CD8-positive, alpha-beta memory T cell (primary cell): Measurements from ENCODE around the gene SDCCAG8. TPM values are rescaled to one million over a fixed set of nuclear protein-coding genes. Genes with fewer than 3 reads are reported as not detected.

Experiments
- CTCF ChIA-PET: fragments of 350-600 bp; sonication (Branson Sonifier 250); formaldehyde crosslinking; loops from one replicate; lab custom pipeline; 2021; ENCODE audit warnings: antibody characterized with exemption; lab: Charles Lee
- POLR2A ChIA-PET: fragments of 350-600 bp; sonication (Branson Sonifier 250); formaldehyde crosslinking; loops from one replicate; lab custom pipeline; 2021; ENCODE audit warnings: antibody characterized with exemption; lab: Charles Lee
- DNase-seq, 5 donors: peaks; one replicate each; pipeline versions ENCODE4 v3.0.0 to v3.0.0-alpha.2; 2020 to 2022; ENCODE audit warnings: mixed read lengths in 1 of 5
- H3K27ac ChIP-seq: one replicate; pipeline ENCODE4 v1.7.0; 2013; ENCODE audit warnings: low read depth, mild to moderate bottlenecking, low read length, moderate library complexity
- H3K27me3 ChIP-seq: 2 replicates; pipeline ENCODE4 v1.7.0; 2013; ENCODE audit warnings: low read length, mild to moderate bottlenecking; ENCODE audit not compliant: insufficient read depth, poor library complexity, severe bottlenecking
- H3K36me3 ChIP-seq: 2 replicates; pipeline ENCODE4 v1.7.0; 2013; ENCODE audit warnings: mild to moderate bottlenecking, low read length, moderate library complexity; ENCODE audit not compliant: insufficient read depth
- H3K4me1 ChIP-seq: 2 replicates; pipeline ENCODE4 v1.7.0; 2013; ENCODE audit warnings: mild to moderate bottlenecking, low read length, moderate library complexity; ENCODE audit not compliant: insufficient read depth
- H3K4me3 ChIP-seq: 2 replicates; pipeline ENCODE4 v1.7.0; 2013; ENCODE audit warnings: mild to moderate bottlenecking, low read length
- H3K9me3 ChIP-seq: 2 replicates; pipeline ENCODE4 v1.7.0; 2013; ENCODE audit warnings: mild to moderate bottlenecking, low read length
- H3K27ac Mint-ChIP-seq, 8 donors: one replicate each; pipeline ENCODE4 v1.8.0; 2020 to 2021; ENCODE audit warnings: mixed read lengths in 8 of 8, mild to moderate bottlenecking in 6 of 8, inconsistent platforms in 3 of 8, moderate library complexity in 3 of 8
- H3K27me3 Mint-ChIP-seq, 2 donors: one replicate each; pipeline ENCODE4 v1.8.0; 2020 to 2021; ENCODE audit warnings: mixed read lengths in 2 of 2, mild to moderate bottlenecking in 1 of 2, moderate library complexity in 1 of 2
- H3K36me3 Mint-ChIP-seq, 3 donors: one replicate each; pipeline ENCODE4 v1.8.0; 2020 to 2021; ENCODE audit warnings: mixed read lengths in 3 of 3, inconsistent platforms in 1 of 3, mild to moderate bottlenecking in 1 of 3
- H3K4me1 Mint-ChIP-seq, 3 donors: one replicate each; pipeline ENCODE4 v1.8.0; 2020 to 2021; ENCODE audit warnings: mixed read lengths in 3 of 3, inconsistent platforms in 1 of 3, mild to moderate bottlenecking in 1 of 3
- H3K4me3 Mint-ChIP-seq, 7 donors: one replicate each; pipeline ENCODE4 v1.8.0; 2020 to 2021; ENCODE audit warnings: mixed read lengths in 7 of 7, mild to moderate bottlenecking in 6 of 7, moderate library complexity in 4 of 7, inconsistent platforms in 2 of 7
- H3K9me3 Mint-ChIP-seq, 5 donors: one replicate each; pipeline ENCODE4 v1.8.0; 2020 to 2022; ENCODE audit warnings: mixed read lengths in 5 of 5, mild to moderate bottlenecking in 3 of 5, moderate library complexity in 2 of 5, inconsistent platforms in 1 of 5
- polyA plus RNA-seq: library from polyadenylated mRNA; unstranded; fragments of 300-500 nt; fragmentation: Illumina TruSeq; gene quantifications from one replicate; pipeline ENCODE4 v1.2.3, GENCODE V29; 2021
- total RNA-seq, 2 experiments: library from RNA; stranded (reverse); gene quantifications; one replicate each; pipeline ENCODE4 v1.2.3, GENCODE V29; 2021

The SDCCAG8 gene
- total and polyA plus RNA-seq, 3 experiments from 2014 or later = 17.8 to 22.3 (median 18.3) TPM

- CTCF ChIA-PET = no interaction called here
- no peaks in the 10 kb centered on the region for H3K27me3 ChIP-seq
- H3K4me3 Mint-ChIP-seq = no peak overlapping the region
- H3K36me3 ChIP-seq = no peaks in the 10 kb centered on the region
- no peaks in the 10 kb centered on the region for H3K4me1 ChIP-seq
- no peaks in the 10 kb centered on the region for H3K27me3 Mint-ChIP-seq
- H3K9me3 Mint-ChIP-seq = no peaks in the 10 kb centered on the region
- peaks cover 0 to 7% (median 0%) of the 10 kb centered on the region in 3 donors for H3K4me1 Mint-ChIP-seq
- no peak overlapping the region for H3K27ac ChIP-seq
- POLR2A ChIA-PET = no interaction called here
- H3K27ac Mint-ChIP-seq = peak overlapping the region in 3 of 8 donors; percentile 13 to 49 (median 37)
- peaks cover 3 to 33% (median 4%) of the 10 kb centered on the region in 3 donors for H3K36me3 Mint-ChIP-seq
- no peak for DNase-seq
- H3K9me3 ChIP-seq = no peaks in the 10 kb centered on the region
- H3K4me3 ChIP-seq = no peak overlapping the region
Observed at GRCh38 chr1:243493156-243494129, 237.6 kb downstream of the SDCCAG8 start.

- Histone ChIP-seq H3K36me3 (no peaks in the 10 kb centered on the region), H3K27ac (no peak overlapping the region), H3K27me3 (no peaks in the 10 kb centered on the region), H3K4me3 (no peak overlapping the region), H3K4me1 (no peaks in the 10 kb centered on the region), H3K9me3 (no peaks in the 10 kb centered on the region)
- Mint-ChIP-seq H3K4me3 (no peak overlapping the region), H3K27ac (peak overlapping the region in 1 of 8 donors; percentile 29), H3K9me3 (no peaks in the 10 kb centered on the region), H3K27me3 (no peaks in the 10 kb centered on the region), H3K36me3 (peaks cover 3 to 33% (median 6%) of the 10 kb centered on the region in 3 donors), H3K4me1 (peaks cover 0 to 7% (median 0%) of the 10 kb centered on the region in 3 donors)
- DNase-seq = no peak
- POLR2A ChIA-PET = no interaction called here
- CTCF ChIA-PET = no interaction called here
Observed at GRCh38 chr1:243494741-243495431, 239.0 kb downstream of the SDCCAG8 start.

- Histone ChIP-seq H3K36me3 (no peaks in the 10 kb centered on the region), H3K4me3 (no peak overlapping the region), H3K27me3 (no peaks in the 10 kb centered on the region), H3K4me1 (no peaks in the 10 kb centered on the region), H3K9me3 (no peaks in the 10 kb centered on the region), H3K27ac (no peak overlapping the region)
- Mint-ChIP-seq H3K4me3 (no peak overlapping the region), H3K27me3 (no peaks in the 10 kb centered on the region), H3K27ac (peak overlapping the region in 2 of 8 donors; percentile 12 to 29), H3K4me1 (peaks cover 0 to 7% (median 0%) of the 10 kb centered on the region in 3 donors), H3K9me3 (no peaks in the 10 kb centered on the region), H3K36me3 (peaks cover 3 to 37% (median 6%) of the 10 kb centered on the region in 3 donors)
- DNase-seq = no peak
- CTCF ChIA-PET = no interaction called here
- POLR2A ChIA-PET = no interaction called here
Observed at GRCh38 chr1:243495442-243496186, 239.8 kb downstream of the SDCCAG8 start.

- ChIA-PET POLR2A (no interaction called here), CTCF (no interaction called here)
- Mint-ChIP-seq H3K4me1 (peaks cover 0 to 7% (median 0%) of the 10 kb centered on the region in 3 donors), H3K36me3 (peaks cover 3 to 41% (median 6%) of the 10 kb centered on the region in 3 donors), H3K9me3 (no peaks in the 10 kb centered on the region), H3K27ac (peak overlapping the region in 3 of 8 donors; percentile 12 to 52 (median 29)), H3K4me3 (no peak overlapping the region), H3K27me3 (no peaks in the 10 kb centered on the region)
- no peaks in the 10 kb centered on the region for H3K36me3 ChIP-seq
- no peak for DNase-seq
- no peak overlapping the region for H3K27ac ChIP-seq
- H3K4me1 ChIP-seq = no peaks in the 10 kb centered on the region
- H3K27me3 ChIP-seq = no peaks in the 10 kb centered on the region
- H3K4me3 ChIP-seq = no peak overlapping the region
- no peaks in the 10 kb centered on the region for H3K9me3 ChIP-seq
Observed at GRCh38 chr1:243496187-243496646, 240.4 kb downstream of the SDCCAG8 start.

GRCh38 chr1:243496806-243497205 lies 241.0 kb downstream of the SDCCAG8 start:
- H3K4me1 Mint-ChIP-seq = peaks cover 0 to 7% (median 0%) of the 10 kb centered on the region in 3 donors
- Histone ChIP-seq H3K4me1 (no peaks in the 10 kb centered on the region), H3K4me3 (no peak overlapping the region), H3K9me3 (no peaks in the 10 kb centered on the region), H3K27me3 (no peaks in the 10 kb centered on the region), H3K36me3 (no peaks in the 10 kb centered on the region), H3K27ac (no peak overlapping the region)
- no peaks in the 10 kb centered on the region for H3K9me3 Mint-ChIP-seq
- peak overlapping the region in 4 of 8 donors; percentile 6 to 66 (median 50) for H3K27ac Mint-ChIP-seq
- peaks cover 3 to 44% (median 6%) of the 10 kb centered on the region in 3 donors for H3K36me3 Mint-ChIP-seq
- CTCF ChIA-PET = no interaction called here
- no peaks in the 10 kb centered on the region for H3K27me3 Mint-ChIP-seq
- POLR2A ChIA-PET = no interaction called here
- no peak overlapping the region for H3K4me3 Mint-ChIP-seq
- no peak for DNase-seq

- Mint-ChIP-seq H3K27ac (no peak overlapping the region), H3K9me3 (no peaks in the 10 kb centered on the region), H3K27me3 (no peaks in the 10 kb centered on the region), H3K4me1 (peaks cover 0 to 7% (median 0%) of the 10 kb centered on the region in 3 donors), H3K4me3 (no peak overlapping the region), H3K36me3 (peaks cover 7 to 55% (median 9%) of the 10 kb centered on the region in 3 donors)
- ChIA-PET CTCF (no interaction called here), POLR2A (no interaction called here)
- no peaks in the 10 kb centered on the region for H3K4me1 ChIP-seq
- H3K4me3 ChIP-seq = no peak overlapping the region
- H3K36me3 ChIP-seq = peaks cover 4% of the 10 kb centered on the region
- no peak overlapping the region for H3K27ac ChIP-seq
- no peak for DNase-seq
- H3K27me3 ChIP-seq = no peaks in the 10 kb centered on the region
- H3K9me3 ChIP-seq = no peaks in the 10 kb centered on the region
Observed at GRCh38 chr1:243497939-243498681, 242.3 kb downstream of the SDCCAG8 start.

- no peaks in the 10 kb centered on the region for H3K9me3 Mint-ChIP-seq
Observed at GRCh38 chr1:243499248-243499647, 243.4 kb downstream of the SDCCAG8 start.

More at GRCh38 chr1:243499248-243499647, 243.4 kb downstream of the SDCCAG8 start:
- ChIA-PET POLR2A (no interaction called here), CTCF (no interaction called here)
- no peak for DNase-seq
- H3K4me1 Mint-ChIP-seq = peaks cover 0 to 7% (median 0%) of the 10 kb centered on the region in 3 donors
- no peak overlapping the region for H3K4me3 Mint-ChIP-seq
- Histone ChIP-seq H3K9me3 (no peaks in the 10 kb centered on the region), H3K4me1 (no peaks in the 10 kb centered on the region), H3K27me3 (no peaks in the 10 kb centered on the region), H3K27ac (no peak overlapping the region), H3K4me3 (no peak overlapping the region), H3K36me3 (peaks cover 4% of the 10 kb centered on the region)
- peak overlapping the region in 1 of 8 donors; percentile 46 for H3K27ac Mint-ChIP-seq
- H3K27me3 Mint-ChIP-seq = no peaks in the 10 kb centered on the region
- peaks cover 7 to 62% (median 12%) of the 10 kb centered on the region in 3 donors for H3K36me3 Mint-ChIP-seq
